Mammary epithelial cell (primary cell): ENCODE results near the gene ARHGEF4.

Experiments used
- EZH2 ChIP-seq: IDR thresholded peaks from 2 replicates; pipeline ENCODE4 v1.6.1; 2012; ENCODE audit warnings: low read length, inconsistent platforms, borderline replicate concordance
- TF ChIP-seq, protein P1 (sequence below), 2 donors: IDR thresholded peaks in 1 of 2; conservative IDR thresholded peaks in 1 of 2; 2 replicates each; pipeline ENCODE4 v1.5.1; 2011 to 2012; ENCODE audit warnings: inconsistent platforms in 2 of 2, low read length in 2 of 2, mild to moderate bottlenecking in 2 of 2, control low read depth in 1 of 2, low read depth in 1 of 2; ENCODE audit not compliant: insufficient read depth in 1 of 2; ENCODE audit errors: extremely low read depth in 1 of 2

DNA sequence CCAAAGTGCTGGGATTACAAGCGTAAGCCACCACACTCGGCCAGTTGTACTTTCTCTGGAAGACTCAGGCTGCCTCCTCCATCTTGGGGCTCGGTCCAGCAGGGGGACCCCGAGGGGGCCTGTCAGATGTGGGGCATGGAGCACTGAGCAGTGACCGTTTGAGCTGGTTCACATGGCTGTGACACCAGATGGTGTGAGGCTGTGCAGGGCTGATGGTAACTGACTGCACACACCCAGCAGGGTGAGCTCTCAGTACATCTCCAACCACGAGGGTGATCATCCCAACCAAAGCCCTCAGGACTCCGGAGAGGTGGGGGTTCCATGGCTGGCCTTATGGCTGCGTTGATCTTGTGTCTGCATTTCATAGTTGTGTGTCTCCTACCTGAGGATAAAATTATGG lies 193.1 kb downstream of the ARHGEF4 start:
- no peak for TF ChIP-seq EZH2
- TF ChIP-seq, protein P1, sequence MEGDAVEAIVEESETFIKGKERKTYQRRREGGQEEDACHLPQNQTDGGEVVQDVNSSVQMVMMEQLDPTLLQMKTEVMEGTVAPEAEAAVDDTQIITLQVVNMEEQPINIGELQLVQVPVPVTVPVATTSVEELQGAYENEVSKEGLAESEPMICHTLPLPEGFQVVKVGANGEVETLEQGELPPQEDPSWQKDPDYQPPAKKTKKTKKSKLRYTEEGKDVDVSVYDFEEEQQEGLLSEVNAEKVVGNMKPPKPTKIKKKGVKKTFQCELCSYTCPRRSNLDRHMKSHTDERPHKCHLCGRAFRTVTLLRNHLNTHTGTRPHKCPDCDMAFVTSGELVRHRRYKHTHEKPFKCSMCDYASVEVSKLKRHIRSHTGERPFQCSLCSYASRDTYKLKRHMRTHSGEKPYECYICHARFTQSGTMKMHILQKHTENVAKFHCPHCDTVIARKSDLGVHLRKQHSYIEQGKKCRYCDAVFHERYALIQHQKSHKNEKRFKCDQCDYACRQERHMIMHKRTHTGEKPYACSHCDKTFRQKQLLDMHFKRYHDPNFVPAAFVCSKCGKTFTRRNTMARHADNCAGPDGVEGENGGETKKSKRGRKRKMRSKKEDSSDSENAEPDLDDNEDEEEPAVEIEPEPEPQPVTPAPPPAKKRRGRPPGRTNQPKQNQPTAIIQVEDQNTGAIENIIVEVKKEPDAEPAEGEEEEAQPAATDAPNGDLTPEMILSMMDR (conservative IDR thresholded peaks at IDR 0.05 in 1 of 2, IDR thresholded peaks at IDR 0.05 in 1 of 2; ENCODE audit: extremely low read depth in 1 of 2, insufficient read depth in 1 of 2, low read depth in 1 of 2, low read length in 2 of 2) = no peak
